ENCODE results near the gene NKAIN2. TPM values are rescaled to one million over a fixed set of nuclear protein-coding genes. Genes with fewer than 3 reads are reported as not detected.

NKAIN2 gene
- total RNA-seq, 3 donors from 2014 or later (not counting 1 experiment from before 2014, with no cell fraction given), result 0.45 TPM; not detected in 2

DNA sequence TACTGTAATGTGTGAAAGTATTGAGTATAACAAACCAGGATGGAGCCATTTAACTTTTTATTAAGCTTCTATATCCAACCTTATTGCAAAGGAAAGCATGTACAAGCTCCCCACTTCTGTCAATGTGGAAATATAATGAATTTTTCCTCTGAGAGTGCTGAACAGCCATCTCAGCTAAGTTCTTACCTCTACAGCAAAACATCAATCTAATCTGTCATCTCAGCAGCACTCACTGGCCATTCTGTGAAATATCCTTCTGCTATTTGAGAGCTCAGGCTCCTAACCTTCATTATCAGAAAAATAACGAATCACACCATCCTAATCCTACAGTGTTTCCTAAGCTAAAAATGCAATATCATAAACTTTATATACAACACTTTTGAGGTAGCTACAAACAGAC, 964.6 kb downstream of the NKAIN2 start:
- no peak overlapping the region for H3K27ac ChIP-seq (ENCODE audit: low read length)
- DNase-seq (no peak), ATAC-seq (no peak)
- H3K27me3 Mint-ChIP-seq (ENCODE audit: low read depth in 2 of 2), result no peaks in the 10 kb centered on the region
- H3K4me3 Mint-ChIP-seq, result no peak overlapping the region
- H3K4me1 Mint-ChIP-seq, result no peaks in the 10 kb centered on the region
- H3K9me3 Mint-ChIP-seq, result no peaks in the 10 kb centered on the region
- H3K36me3 Mint-ChIP-seq, result no peaks in the 10 kb centered on the region
- intact Hi-C loops (cut with micrococcal nuclease), result no loop called here
- H3K4me3 ChIP-seq (ENCODE audit: low read length), result no peak overlapping the region
- no peaks in the 10 kb centered on the region for H3K27me3 ChIP-seq (ENCODE audit: control insufficient read depth, insufficient read depth, low read length)
- no peaks in the 10 kb centered on the region for H3K36me3 ChIP-seq (ENCODE audit: control insufficient read depth, insufficient read depth, low read length)
- TF ChIP-seq, protein P1, sequence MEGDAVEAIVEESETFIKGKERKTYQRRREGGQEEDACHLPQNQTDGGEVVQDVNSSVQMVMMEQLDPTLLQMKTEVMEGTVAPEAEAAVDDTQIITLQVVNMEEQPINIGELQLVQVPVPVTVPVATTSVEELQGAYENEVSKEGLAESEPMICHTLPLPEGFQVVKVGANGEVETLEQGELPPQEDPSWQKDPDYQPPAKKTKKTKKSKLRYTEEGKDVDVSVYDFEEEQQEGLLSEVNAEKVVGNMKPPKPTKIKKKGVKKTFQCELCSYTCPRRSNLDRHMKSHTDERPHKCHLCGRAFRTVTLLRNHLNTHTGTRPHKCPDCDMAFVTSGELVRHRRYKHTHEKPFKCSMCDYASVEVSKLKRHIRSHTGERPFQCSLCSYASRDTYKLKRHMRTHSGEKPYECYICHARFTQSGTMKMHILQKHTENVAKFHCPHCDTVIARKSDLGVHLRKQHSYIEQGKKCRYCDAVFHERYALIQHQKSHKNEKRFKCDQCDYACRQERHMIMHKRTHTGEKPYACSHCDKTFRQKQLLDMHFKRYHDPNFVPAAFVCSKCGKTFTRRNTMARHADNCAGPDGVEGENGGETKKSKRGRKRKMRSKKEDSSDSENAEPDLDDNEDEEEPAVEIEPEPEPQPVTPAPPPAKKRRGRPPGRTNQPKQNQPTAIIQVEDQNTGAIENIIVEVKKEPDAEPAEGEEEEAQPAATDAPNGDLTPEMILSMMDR (IDR thresholded peaks at IDR 0.05), result no peak
- H3K4me1 ChIP-seq (ENCODE audit: control insufficient read depth, insufficient read depth, low read length), result no peaks in the 10 kb centered on the region
- no peaks in the 10 kb centered on the region for H3K9me3 ChIP-seq (ENCODE audit: control insufficient read depth, insufficient read depth, low read length)
- H3K27ac Mint-ChIP-seq, result no peak overlapping the region
- WGBS (ENCODE audit: insufficient coverage), result 56% methylated on average over 1 of the region's 1 CpG

DNA sequence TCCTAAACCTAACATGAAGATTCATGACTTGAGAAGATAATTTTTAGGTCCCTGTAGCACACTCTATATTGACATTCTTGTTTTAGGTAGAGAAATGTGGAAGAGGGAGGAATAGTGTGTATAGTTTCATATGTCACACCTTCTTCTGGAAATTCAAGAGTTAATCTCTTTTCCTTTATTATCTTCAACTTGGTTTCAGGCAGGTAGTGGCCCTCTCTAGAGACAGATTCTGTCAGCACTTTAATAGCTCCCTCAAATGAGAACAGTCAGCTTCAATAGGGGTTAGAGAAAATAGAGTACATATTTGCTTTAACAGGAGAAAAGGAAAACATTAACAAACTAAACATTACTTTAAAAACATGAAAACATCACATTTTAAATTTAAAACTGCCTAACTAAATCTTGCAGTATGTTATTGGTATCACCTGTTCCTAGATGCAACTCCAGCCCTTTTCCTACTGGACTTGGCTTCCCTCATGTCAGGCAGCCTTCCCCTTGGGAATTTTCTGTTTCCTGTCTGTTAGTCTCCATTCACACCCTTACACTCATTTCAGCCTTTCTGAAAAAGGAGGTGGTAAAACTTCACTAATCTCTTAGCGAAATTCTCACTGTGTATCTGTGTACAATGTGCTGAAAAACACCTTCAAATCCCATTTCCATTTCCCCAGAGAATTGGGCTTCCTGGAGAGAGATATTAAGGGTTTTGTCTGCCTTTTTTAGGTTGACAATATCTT, 966.3 kb downstream of the NKAIN2 start:
- no peak for DNase-seq
- no CpG with 5 or more reads among the region's 1 CpG for WGBS (ENCODE audit: insufficient coverage)

DNA sequence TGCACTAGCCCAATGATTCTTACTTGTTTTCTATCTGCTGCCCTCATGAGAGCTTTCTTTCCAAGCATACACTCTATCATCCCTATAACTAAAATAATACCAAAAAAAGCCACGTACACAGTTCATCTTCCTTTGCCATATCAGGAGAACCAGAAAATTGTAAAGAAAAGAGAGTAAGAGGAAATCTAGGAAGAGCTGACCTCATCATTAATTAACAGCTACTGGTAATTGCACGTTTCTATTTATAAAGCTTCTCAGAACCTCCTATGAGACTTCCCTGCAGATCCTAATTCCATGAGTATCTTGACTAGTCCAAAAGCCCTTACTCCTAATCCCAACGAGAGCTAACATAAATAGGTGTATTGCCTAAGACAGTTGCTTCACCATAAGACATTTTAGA, 967.1 kb downstream of the NKAIN2 start:
- WGBS (ENCODE audit: insufficient coverage), result 88% methylated on average over 2 of the region's 3 CpGs
- Histone ChIP-seq H3K4me1 (ENCODE audit: control insufficient read depth, insufficient read depth, low read length) (no peaks in the 10 kb centered on the region), H3K9me3 (ENCODE audit: control insufficient read depth, insufficient read depth, low read length) (no peaks in the 10 kb centered on the region), H3K4me3 (ENCODE audit: low read length) (no peak overlapping the region), H3K27ac (ENCODE audit: low read length) (no peak overlapping the region), H3K27me3 (ENCODE audit: control insufficient read depth, insufficient read depth, low read length) (no peaks in the 10 kb centered on the region), H3K36me3 (ENCODE audit: control insufficient read depth, insufficient read depth, low read length) (no peaks in the 10 kb centered on the region)
- TF ChIP-seq, protein P1 (IDR thresholded peaks at IDR 0.05), result no peak
- H3K4me1 Mint-ChIP-seq, result no peaks in the 10 kb centered on the region
- H3K36me3 Mint-ChIP-seq, result no peaks in the 10 kb centered on the region
- no peak overlapping the region for H3K27ac Mint-ChIP-seq
- H3K27me3 Mint-ChIP-seq (ENCODE audit: low read depth in 2 of 2), result no peaks in the 10 kb centered on the region
- no peak for DNase-seq
- no peak overlapping the region for H3K4me3 Mint-ChIP-seq
- intact Hi-C loops (cut with micrococcal nuclease), result no loop called here
- ATAC-seq, result no peak
- H3K9me3 Mint-ChIP-seq, result no peaks in the 10 kb centered on the region

More for the DNA sequence above, 966.3 kb downstream of the NKAIN2 start:
- Histone ChIP-seq H3K9me3 (ENCODE audit: control insufficient read depth, insufficient read depth, low read length) (no peaks in the 10 kb centered on the region), H3K4me1 (ENCODE audit: control insufficient read depth, insufficient read depth, low read length) (no peaks in the 10 kb centered on the region), H3K27ac (ENCODE audit: low read length) (no peak overlapping the region), H3K36me3 (ENCODE audit: control insufficient read depth, insufficient read depth, low read length) (no peaks in the 10 kb centered on the region), H3K4me3 (ENCODE audit: low read length) (no peak overlapping the region), H3K27me3 (ENCODE audit: control insufficient read depth, insufficient read depth, low read length) (no peaks in the 10 kb centered on the region)
- H3K4me3 Mint-ChIP-seq, result no peak overlapping the region
- TF ChIP-seq, protein P1 (IDR thresholded peaks at IDR 0.05), result no peak
- H3K27me3 Mint-ChIP-seq (ENCODE audit: low read depth in 2 of 2), result no peaks in the 10 kb centered on the region
- no peak for ATAC-seq
- no peaks in the 10 kb centered on the region for H3K4me1 Mint-ChIP-seq
- intact Hi-C loops (cut with micrococcal nuclease), result no loop called here
- no peak overlapping the region for H3K27ac Mint-ChIP-seq
- H3K36me3 Mint-ChIP-seq, result no peaks in the 10 kb centered on the region
- H3K9me3 Mint-ChIP-seq, result no peaks in the 10 kb centered on the region
